WTC11 (cell line): ENCODE measurements around the gene MTMR2. TPM values are rescaled to one million over a fixed set of nuclear protein-coding genes. Genes with fewer than 3 reads are reported as not detected.

Source experiments
- ATAC-seq: fragments of 200-7000 bp; cut with Tn5 transposase; 2 replicates; pipeline ENCODE4 v1.10.0; 2021; ENCODE audit warnings: mild to moderate bottlenecking, moderate library complexity
- Bru-seq: library from RNA; stranded (reverse); fragments of 400-500 nt; gene quantifications from one replicate; lab custom pipeline; 2021; lab: Mats Ljungman, UMichigan
- CTCF ChIA-PET: fragments of 300-600 bp; sonication (Branson Sonifier 250); formaldehyde crosslinking; loops from one replicate; lab custom pipeline; 2021; ENCODE audit warnings: antibody characterized with exemption; lab: Charles Lee
- POLR2A ChIA-PET: fragments of 350-600 bp; sonication (Branson Sonifier 250); formaldehyde crosslinking; loops from one replicate; lab custom pipeline; 2021; ENCODE audit warnings: antibody characterized with exemption; lab: Charles Lee
- DNase-seq: peaks from one replicate; pipeline ENCODE4 v3.0.0; 2021; ENCODE audit warnings: low spot score
- H3K27ac Mint-ChIP-seq: 2 replicates; pipeline ENCODE4 v1.8.0; 2021; ENCODE audit warnings: mixed read lengths
- H3K27me3 Mint-ChIP-seq: 2 replicates; pipeline ENCODE4 v1.8.0; 2021; ENCODE audit warnings: low read depth, mild to moderate bottlenecking, moderate library complexity, mixed read lengths
- H3K36me3 Mint-ChIP-seq: 2 replicates; pipeline ENCODE4 v1.8.0; 2021; ENCODE audit warnings: mixed read lengths
- H3K4me1 Mint-ChIP-seq: 2 replicates; pipeline ENCODE4 v1.8.0; 2022; ENCODE audit warnings: mixed read lengths
- H3K4me3 Mint-ChIP-seq: 2 replicates; pipeline ENCODE4 v1.8.0; 2021; ENCODE audit warnings: mild to moderate bottlenecking, moderate library complexity, mixed read lengths
- H3K9me3 Mint-ChIP-seq: 2 replicates; pipeline ENCODE4 v1.8.0; 2021; ENCODE audit warnings: mixed read lengths
- ATF1 ChIP-seq: sonication (generic); formaldehyde crosslinking; IDR thresholded peaks from 2 replicates; pipeline ENCODE4 v1.8.1; 2023; ENCODE audit warnings: mild to moderate bottlenecking, moderate library complexity, missing genetic modification reagents
- CREB1 ChIP-seq: sonication (generic); formaldehyde crosslinking; IDR thresholded peaks from 2 replicates; pipeline ENCODE4 v1.8.0; 2023; ENCODE audit warnings: mild to moderate bottlenecking, missing genetic modification reagents
- GRHL2 ChIP-seq: fragments of 250-450 bp; sonication (Bioruptor Pico); IDR thresholded peaks from 2 replicates; pipeline ENCODE4 v1.8.0; 2022; ENCODE audit warnings: mild to moderate bottlenecking, moderate library complexity; ENCODE audit not compliant: insufficient replicate concordance, severe bottlenecking
- GTF2I ChIP-seq: fragments of 250-450 bp; sonication (Bioruptor Pico); conservative IDR thresholded peaks from 2 replicates; pipeline ENCODE4 v1.4.0; 2021; ENCODE audit warnings: mild to moderate bottlenecking
- HMGA2 ChIP-seq: fragments of 250-450 bp; sonication (Bioruptor Pico); IDR thresholded peaks from 2 replicates; pipeline ENCODE4 v1.4.0; 2021; ENCODE audit warnings: mild to moderate bottlenecking, moderate library complexity
- HMGXB4 ChIP-seq: sonication (generic); formaldehyde crosslinking; IDR thresholded peaks from 2 replicates; pipeline ENCODE4 v1.8.1; 2023; ENCODE audit warnings: mild to moderate bottlenecking, moderate library complexity, missing genetic modification reagents
- MXD4 ChIP-seq: fragments of 250-450 bp; sonication (Bioruptor Pico); IDR thresholded peaks from 2 replicates; pipeline ENCODE4 v1.8.0; 2021; ENCODE audit warnings: mild to moderate bottlenecking, moderate library complexity, borderline replicate concordance
- NFYB ChIP-seq: sonication (generic); formaldehyde crosslinking; conservative IDR thresholded peaks from 2 replicates; pipeline ENCODE4 v1.8.0; 2022; ENCODE audit warnings: low read depth, missing genetic modification reagents
- NR3C1 ChIP-seq: sonication (generic); formaldehyde crosslinking; conservative IDR thresholded peaks from 2 replicates; pipeline ENCODE4 v1.8.1; 2023; ENCODE audit warnings: low read depth, mild to moderate bottlenecking, missing genetic modification reagents
- STAT6 ChIP-seq: sonication (generic); formaldehyde crosslinking; conservative IDR thresholded peaks from 2 replicates; pipeline ENCODE4 v1.8.1; 2023; ENCODE audit warnings: mild to moderate bottlenecking, low read depth, missing genetic modification reagents, moderate library complexity
- TEAD1 ChIP-seq: sonication (generic); formaldehyde crosslinking; IDR thresholded peaks from 2 replicates; pipeline ENCODE4 v1.8.0; 2022; ENCODE audit warnings: mild to moderate bottlenecking, missing genetic modification reagents
- TEAD4 ChIP-seq: sonication (generic); formaldehyde crosslinking; IDR thresholded peaks from 2 replicates; pipeline ENCODE4 v1.8.0; 2022; ENCODE audit warnings: mild to moderate bottlenecking, missing genetic modification reagents
- ZBTB43 ChIP-seq: sonication (generic); formaldehyde crosslinking; IDR thresholded peaks from 2 replicates; pipeline ENCODE4 v1.8.1; 2023; ENCODE audit warnings: mild to moderate bottlenecking, missing genetic modification reagents
- ZNF232 ChIP-seq: sonication (generic); formaldehyde crosslinking; IDR thresholded peaks from 2 replicates; pipeline ENCODE4 v1.8.0; 2022; ENCODE audit warnings: mild to moderate bottlenecking, missing genetic modification reagents
- ZNF263 ChIP-seq: sonication (generic); formaldehyde crosslinking; IDR thresholded peaks from 2 replicates; pipeline ENCODE4 v1.8.1; 2022; ENCODE audit warnings: low read depth, mild to moderate bottlenecking, moderate library complexity, missing genetic modification reagents
- ZNF423 ChIP-seq: fragments of 250-450 bp; sonication (Bioruptor Pico); IDR thresholded peaks from 2 replicates; pipeline ENCODE4 v2.1.2; 2022; ENCODE audit warnings: mild to moderate bottlenecking, moderate library complexity
- ZNF512 ChIP-seq: sonication (generic); formaldehyde crosslinking; IDR thresholded peaks from 2 replicates; pipeline ENCODE4 v1.8.1; 2022; ENCODE audit warnings: missing genetic modification reagents, borderline replicate concordance
- long read RNA-seq, 3 experiments: library from RNA in 1 of 3; library from capped mRNA in 1 of 3; library from polyadenylated mRNA in 1 of 3; unstranded in 2 of 3; stranded (forward) in 1 of 3; transcript quantifications; one replicate each; pipeline ENCODE4 v2.0.0, GENCODE V29; 2021
- total RNA-seq: library from RNA; stranded (reverse); gene quantifications from 3 replicates; pipeline ENCODE4 v1.2.3, GENCODE V29; 2021
- TF ChIP-seq, protein P1 (sequence below): sonication (generic); formaldehyde crosslinking; IDR thresholded peaks from 2 replicates; pipeline ENCODE4 v1.8.0; 2023; ENCODE audit warnings: mild to moderate bottlenecking, missing genetic modification reagents
- TF ChIP-seq, protein P2 (sequence below): fragments of 250-450 bp; sonication (Bioruptor Pico); IDR thresholded peaks from 2 replicates; pipeline ENCODE4 v2.1.2; 2022; ENCODE audit warnings: mild to moderate bottlenecking, moderate library complexity
- TF ChIP-seq, protein P3 (sequence below): sonication (generic); formaldehyde crosslinking; IDR thresholded peaks from 2 replicates; pipeline ENCODE4 v1.8.1; 2022; ENCODE audit warnings: mild to moderate bottlenecking, missing genetic modification reagents, moderate library complexity, borderline replicate concordance

MTMR2 gene
- total RNA-seq (43.6 to 49.8 TPM (median 45.6 TPM) in 3 replicates), Bru-seq, nascent RNA (percentile 80 among the genes with signal in this experiment)
- long read RNA-seq, experiment 1, full-length matches to known transcripts, result 315 of 440 reads
- long read RNA-seq, experiment 1, partial matches to known transcripts, result 23 of 440 reads
- long read RNA-seq, experiment 1, other reads (novel, unspliced or antisense), result 102 of 440 reads
- long read RNA-seq, experiment 2, full-length matches to known transcripts, result 23 of 75 reads
- long read RNA-seq, experiment 2, partial matches to known transcripts, result 17 of 75 reads
- long read RNA-seq, experiment 2, other reads (novel, unspliced or antisense), result 35 of 75 reads
- long read RNA-seq, experiment 3, full-length matches to known transcripts, result 45 of 67 reads
- long read RNA-seq, experiment 3, partial matches to known transcripts, result 7 of 67 reads
- long read RNA-seq, experiment 3, other reads (novel, unspliced or antisense), result 15 of 67 reads

- Mint-ChIP-seq H3K9me3 (no peaks in the 10 kb centered on the region), H3K36me3 (no peaks in the 10 kb centered on the region), H3K4me1 (peaks cover 22% of the 10 kb centered on the region), H3K27ac (peak within 1 kb of the TSS; percentile 99), H3K27me3 (no peaks in the 10 kb centered on the region), H3K4me3 (peak within 1 kb of the TSS; percentile 95)
- POLR2A ChIA-PET, result interaction anchor here (0.5 to 0.9 kb wide), 3 partner anchors 58 to 133 kb away, joined by 3 to 4 read pairs (median 3); no protein-coding TSS in a partner anchor
- CTCF ChIA-PET, result interaction anchor here (1.1 kb wide), 1 partner anchor 466 kb away, joined by 4 read pairs; the partner anchor contains the start of genes CCDC82 and JRKL
- peak; percentile 82 for DNase-seq
- peak; percentile 97 for ATAC-seq
- TF ChIP-seq ZBTB43 (CRISPR knock-in tag) (peak; percentile 89), MXD4 (CRISPR knock-in tag) (no peak), GRHL2 (CRISPR knock-in tag) (no peak), STAT6 (CRISPR knock-in tag) (no peak), CREB1 (CRISPR knock-in tag) (no peak; the same call in 1 of the 2 replicates), ZNF512 (CRISPR knock-in tag) (no peak), NR3C1 (CRISPR knock-in tag) (peak; percentile 83; the same call in 1 of the 2 replicates), ZNF263 (no peak), ZNF232 (CRISPR knock-in tag) (0 out of 2 replicates have a peak, but pooled peaks have one; percentile 46), ATF1 (CRISPR knock-in tag) (no peak), ZNF423 (CRISPR knock-in tag) (no peak), TEAD4 (0 out of 2 replicates have a peak, but pooled peaks have one; percentile 44), HMGA2 (CRISPR knock-in tag) (no peak), TEAD1 (CRISPR knock-in tag) (0 out of 2 replicates have a peak, but pooled peaks have one; percentile 52), NFYB (no peak; the same call in 1 of the 2 replicates), HMGXB4 (CRISPR knock-in tag) (peak; percentile 85; the same call in 1 of the 2 replicates), GTF2I (peak; percentile 62; the same call in 1 of the 2 replicates)
- TF ChIP-seq, protein P1, sequence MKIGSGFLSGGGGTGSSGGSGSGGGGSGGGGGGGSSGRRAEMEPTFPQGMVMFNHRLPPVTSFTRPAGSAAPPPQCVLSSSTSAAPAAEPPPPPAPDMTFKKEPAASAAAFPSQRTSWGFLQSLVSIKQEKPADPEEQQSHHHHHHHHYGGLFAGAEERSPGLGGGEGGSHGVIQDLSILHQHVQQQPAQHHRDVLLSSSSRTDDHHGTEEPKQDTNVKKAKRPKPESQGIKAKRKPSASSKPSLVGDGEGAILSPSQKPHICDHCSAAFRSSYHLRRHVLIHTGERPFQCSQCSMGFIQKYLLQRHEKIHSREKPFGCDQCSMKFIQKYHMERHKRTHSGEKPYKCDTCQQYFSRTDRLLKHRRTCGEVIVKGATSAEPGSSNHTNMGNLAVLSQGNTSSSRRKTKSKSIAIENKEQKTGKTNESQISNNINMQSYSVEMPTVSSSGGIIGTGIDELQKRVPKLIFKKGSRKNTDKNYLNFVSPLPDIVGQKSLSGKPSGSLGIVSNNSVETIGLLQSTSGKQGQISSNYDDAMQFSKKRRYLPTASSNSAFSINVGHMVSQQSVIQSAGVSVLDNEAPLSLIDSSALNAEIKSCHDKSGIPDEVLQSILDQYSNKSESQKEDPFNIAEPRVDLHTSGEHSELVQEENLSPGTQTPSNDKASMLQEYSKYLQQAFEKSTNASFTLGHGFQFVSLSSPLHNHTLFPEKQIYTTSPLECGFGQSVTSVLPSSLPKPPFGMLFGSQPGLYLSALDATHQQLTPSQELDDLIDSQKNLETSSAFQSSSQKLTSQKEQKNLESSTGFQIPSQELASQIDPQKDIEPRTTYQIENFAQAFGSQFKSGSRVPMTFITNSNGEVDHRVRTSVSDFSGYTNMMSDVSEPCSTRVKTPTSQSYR (CRISPR knock-in tag), result peak; percentile 69; the same call in 1 of the 2 replicates
- TF ChIP-seq, protein P2, sequence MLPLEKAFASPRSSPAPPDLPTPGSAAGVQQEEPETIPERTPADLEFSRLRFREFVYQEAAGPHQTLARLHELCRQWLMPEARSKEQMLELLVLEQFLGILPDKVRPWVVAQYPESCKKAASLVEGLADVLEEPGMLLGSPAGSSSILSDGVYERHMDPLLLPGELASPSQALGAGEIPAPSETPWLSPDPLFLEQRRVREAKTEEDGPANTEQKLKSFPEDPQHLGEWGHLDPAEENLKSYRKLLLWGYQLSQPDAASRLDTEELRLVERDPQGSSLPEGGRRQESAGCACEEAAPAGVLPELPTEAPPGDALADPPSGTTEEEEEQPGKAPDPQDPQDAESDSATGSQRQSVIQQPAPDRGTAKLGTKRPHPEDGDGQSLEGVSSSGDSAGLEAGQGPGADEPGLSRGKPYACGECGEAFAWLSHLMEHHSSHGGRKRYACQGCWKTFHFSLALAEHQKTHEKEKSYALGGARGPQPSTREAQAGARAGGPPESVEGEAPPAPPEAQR (CRISPR knock-in tag), result no peak
- TF ChIP-seq, protein P3, sequence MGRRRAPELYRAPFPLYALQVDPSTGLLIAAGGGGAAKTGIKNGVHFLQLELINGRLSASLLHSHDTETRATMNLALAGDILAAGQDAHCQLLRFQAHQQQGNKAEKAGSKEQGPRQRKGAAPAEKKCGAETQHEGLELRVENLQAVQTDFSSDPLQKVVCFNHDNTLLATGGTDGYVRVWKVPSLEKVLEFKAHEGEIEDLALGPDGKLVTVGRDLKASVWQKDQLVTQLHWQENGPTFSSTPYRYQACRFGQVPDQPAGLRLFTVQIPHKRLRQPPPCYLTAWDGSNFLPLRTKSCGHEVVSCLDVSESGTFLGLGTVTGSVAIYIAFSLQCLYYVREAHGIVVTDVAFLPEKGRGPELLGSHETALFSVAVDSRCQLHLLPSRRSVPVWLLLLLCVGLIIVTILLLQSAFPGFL (CRISPR knock-in tag), result no peak
These were observed at the start of gene MTMR2 for GRCh38 chr11:95923728-95924413. MTMR2 (minus strand) TSS chr11:95924107; CDS start chr11:95923954, 153 bp downstream.
